BLaER1 (cell line): Measurements from ENCODE around the gene SIGLEC11.
A peak's percentile ranks its signal among the peaks of the same experiment; 100 is the strongest.

Experiments
- H3K27ac ChIP-seq: shearing (Covaris generic); formaldehyde crosslinking; 2 replicates; pipeline ENCODE4 v1.8.1; 2022
- H3K27me3 ChIP-seq: shearing (Covaris generic); formaldehyde crosslinking; 2 replicates; pipeline ENCODE4 v1.8.1; 2022
- H3K36me3 ChIP-seq: shearing (Covaris generic); formaldehyde crosslinking; 2 replicates; pipeline ENCODE4 v1.8.1; 2022
- H3K4me1 ChIP-seq: shearing (Covaris generic); formaldehyde crosslinking; 2 replicates; pipeline ENCODE4 v1.8.1; 2022
- H3K4me2 ChIP-seq: shearing (Covaris generic); formaldehyde crosslinking; 2 replicates; pipeline ENCODE4 v1.8.1; 2022
- H3K4me3 ChIP-seq: shearing (Covaris generic); formaldehyde crosslinking; 2 replicates; pipeline ENCODE4 v1.8.1; 2022
- H3K9ac ChIP-seq: shearing (Covaris generic); formaldehyde crosslinking; 2 replicates; pipeline ENCODE4 v1.8.1; 2022
- H3K9me3 ChIP-seq: shearing (Covaris generic); formaldehyde crosslinking; 2 replicates; pipeline ENCODE4 v1.8.1; 2022
- H4K20me1 ChIP-seq: shearing (Covaris generic); formaldehyde crosslinking; 2 replicates; pipeline ENCODE4 v1.8.1; 2022
- Cebpa-rat ChIP-seq: shearing (Covaris generic); IDR thresholded peaks from 2 replicates; pipeline ENCODE4 v1.8.1; 2022

The SIGLEC11 gene

DNA sequence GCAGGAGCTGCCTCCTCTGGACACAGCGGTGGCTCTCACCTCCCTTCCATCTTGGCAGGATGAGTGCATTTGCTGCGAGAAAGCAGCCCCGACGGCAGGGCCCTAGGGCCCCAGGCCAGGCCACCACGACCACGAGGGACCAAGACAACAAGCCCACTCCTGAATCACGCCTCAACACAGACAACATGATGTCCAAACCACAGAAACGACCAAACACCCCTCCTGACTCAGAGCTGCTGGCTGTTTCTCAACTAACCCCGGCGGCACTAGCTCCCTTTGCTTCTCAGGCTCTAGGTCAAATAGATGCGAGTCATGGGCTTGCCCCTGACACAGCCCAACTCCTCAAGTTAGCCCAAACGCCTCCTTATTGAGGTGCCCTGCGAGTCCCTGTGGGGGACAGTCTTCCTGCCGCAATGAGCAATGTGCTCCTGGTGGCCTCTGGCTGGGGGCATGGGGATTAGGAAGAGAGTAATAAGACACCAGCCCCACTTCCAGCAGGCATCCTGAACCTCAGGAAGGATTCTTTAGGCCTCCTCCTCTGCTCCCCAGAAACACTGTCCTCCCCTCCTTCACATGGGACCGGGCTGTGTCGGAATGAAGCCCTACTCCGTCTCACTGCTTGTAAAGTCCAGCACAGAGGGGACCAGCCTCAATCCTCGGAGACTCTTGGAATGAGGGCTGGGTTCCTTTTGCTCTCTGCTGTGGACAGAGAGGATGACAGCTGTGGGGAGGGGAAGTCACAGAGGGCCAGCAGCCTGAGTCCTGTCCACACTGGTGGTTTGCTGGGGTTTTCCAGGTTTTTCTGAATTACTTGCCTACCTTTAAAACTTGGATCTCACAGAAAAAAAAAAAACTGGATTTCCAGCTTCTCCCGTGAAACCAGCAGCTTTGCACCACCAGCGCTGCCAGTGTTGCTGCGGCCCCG is 38.8 kb downstream of the SIGLEC11 start:
- Histone ChIP-seq H4K20me1 (peaks cover 99% of the 10 kb centered on the region), H3K36me3 (peaks cover 95% of the 10 kb centered on the region), H3K27me3 (no peaks in the 10 kb centered on the region), H3K27ac (peak overlapping the region; percentile 87), H3K4me3 (no peak overlapping the region), H3K9me3 (no peaks in the 10 kb centered on the region), H3K4me1 (peaks cover 92% of the 10 kb centered on the region), H3K4me2 (peak overlapping the region; percentile 98), H3K9ac (peak overlapping the region; percentile 64)
- TF ChIP-seq Cebpa-rat = no peak

DNA sequence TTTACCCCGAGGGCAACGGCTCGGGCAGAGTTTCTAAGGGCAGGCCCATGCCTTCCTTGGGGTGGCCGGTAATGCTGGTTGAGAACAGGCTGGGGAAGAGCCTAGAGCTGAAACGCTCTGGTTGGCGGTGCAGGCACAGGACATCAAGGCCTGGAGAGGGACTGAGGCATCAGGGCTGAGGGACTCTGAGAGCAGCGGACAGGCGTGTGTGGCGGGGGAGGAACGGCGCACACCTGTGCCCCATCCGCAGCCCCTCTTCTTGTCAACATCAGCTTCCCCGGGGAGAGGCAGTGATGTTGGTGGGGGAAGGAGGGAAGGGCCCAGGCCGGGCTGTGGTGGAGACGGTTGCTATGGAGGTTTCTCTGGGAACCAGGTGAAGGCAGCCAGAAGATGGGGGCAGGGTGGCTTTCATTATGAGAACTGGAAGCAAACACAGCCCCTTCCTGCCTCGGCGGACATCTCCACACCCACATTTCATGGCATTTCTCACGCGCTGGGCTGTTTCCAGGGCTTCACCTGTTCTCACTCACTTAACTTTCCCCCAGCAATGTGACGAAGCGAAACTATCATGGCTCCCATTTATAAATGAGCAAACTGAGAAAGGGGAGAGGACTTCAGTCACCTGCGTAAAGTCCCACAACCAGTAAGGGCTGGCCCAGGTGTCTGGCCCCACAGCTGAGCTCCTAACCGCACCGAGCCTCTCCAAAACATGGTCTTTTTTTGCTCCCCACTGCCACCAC is 40.2 kb downstream of the SIGLEC11 start:
- H3K4me3 ChIP-seq = no peak overlapping the region
- no peak for TF ChIP-seq Cebpa-rat
- peaks cover 99% of the 10 kb centered on the region for H4K20me1 ChIP-seq
- peak overlapping the region; percentile 98 for H3K4me2 ChIP-seq
- no peaks in the 10 kb centered on the region for H3K9me3 ChIP-seq
- H3K36me3 ChIP-seq = peaks cover 96% of the 10 kb centered on the region
- peak overlapping the region; percentile 87 for H3K27ac ChIP-seq
- H3K9ac ChIP-seq = peak overlapping the region; percentile 64
- peaks cover 81% of the 10 kb centered on the region for H3K4me1 ChIP-seq
- H3K27me3 ChIP-seq = no peaks in the 10 kb centered on the region

DNA sequence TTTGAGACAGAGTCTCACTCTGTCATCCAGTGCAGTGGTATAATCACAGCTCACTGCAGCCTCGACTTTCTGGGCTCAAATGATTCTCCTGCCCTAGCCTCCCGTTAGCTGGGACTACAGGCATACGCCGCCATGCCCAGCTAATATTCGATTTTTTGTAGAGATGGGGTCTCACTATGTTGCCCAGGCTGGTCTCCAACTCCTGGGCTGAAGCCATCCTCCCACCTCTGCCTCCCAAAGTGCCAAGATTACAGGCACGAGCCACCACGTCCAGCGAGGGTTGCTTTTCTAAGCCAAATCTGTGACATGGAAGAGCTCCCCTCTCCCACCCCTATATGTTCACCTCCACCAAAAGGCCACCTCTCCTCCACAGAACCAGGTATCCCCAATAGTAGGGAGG is 42.9 kb downstream of the SIGLEC11 start:
- Histone ChIP-seq H3K4me2 (no peak overlapping the region), H3K4me1 (peaks cover 55% of the 10 kb centered on the region), H3K36me3 (peaks cover 97% of the 10 kb centered on the region), H3K9me3 (no peaks in the 10 kb centered on the region), H3K27me3 (no peaks in the 10 kb centered on the region), H3K9ac (no peak overlapping the region), H3K4me3 (no peak overlapping the region), H3K27ac (no peak overlapping the region), H4K20me1 (peaks cover 99% of the 10 kb centered on the region)
- TF ChIP-seq Cebpa-rat = no peak

DNA sequence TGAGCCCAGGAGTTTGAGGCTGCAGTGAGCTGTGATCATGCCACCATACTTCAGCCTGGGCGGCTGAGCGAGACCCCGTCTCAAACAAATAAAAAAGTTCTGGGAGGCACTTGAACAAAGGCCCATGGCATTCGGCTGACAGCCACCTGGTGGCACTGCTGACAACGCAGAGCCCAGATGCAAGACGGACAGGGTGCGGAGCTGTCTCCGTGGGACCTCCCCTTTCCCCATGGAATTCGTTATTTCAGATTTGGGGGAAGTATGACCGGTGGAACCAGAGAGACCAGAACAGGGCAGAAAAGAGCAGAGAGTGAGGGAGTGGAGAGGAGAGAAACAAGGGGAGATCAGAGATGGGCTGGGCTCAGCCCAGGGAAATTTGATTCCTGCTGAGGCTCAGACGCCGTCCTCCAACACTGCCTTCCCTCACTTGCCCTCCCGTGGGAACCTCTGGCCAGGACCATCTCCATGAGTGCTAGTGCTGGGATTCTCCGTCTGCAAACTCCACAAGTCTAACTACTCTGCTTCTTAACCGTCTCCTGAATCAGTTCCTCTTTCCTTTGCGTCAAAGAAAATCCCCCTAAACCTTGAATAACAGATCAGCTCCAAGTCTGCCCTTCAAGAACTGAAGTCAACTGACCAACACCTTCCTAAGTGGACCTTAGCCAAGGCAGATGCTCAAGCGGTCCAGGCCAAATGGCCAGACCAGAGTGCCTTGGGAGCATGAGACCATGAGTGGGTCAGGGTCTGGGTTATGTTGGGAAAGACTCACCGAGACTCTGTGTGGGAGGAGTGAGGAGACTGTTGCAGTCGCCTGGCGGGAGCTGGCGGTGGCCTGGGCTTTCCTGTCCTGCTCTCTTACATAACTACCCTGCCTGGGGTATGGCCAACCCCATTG is 43.9 kb downstream of the SIGLEC11 start:
- Histone ChIP-seq H3K36me3 (peaks cover 97% of the 10 kb centered on the region), H3K27ac (0 out of 2 replicates have a peak overlapping the region, but pooled peaks have one; percentile 7), H3K4me3 (no peak overlapping the region), H3K4me2 (0 out of 2 replicates have a peak overlapping the region, but pooled peaks have one; percentile 1), H3K27me3 (no peaks in the 10 kb centered on the region), H3K9ac (no peak overlapping the region), H4K20me1 (peaks cover 99% of the 10 kb centered on the region), H3K9me3 (no peaks in the 10 kb centered on the region), H3K4me1 (peaks cover 55% of the 10 kb centered on the region)
- TF ChIP-seq Cebpa-rat = no peak

DNA sequence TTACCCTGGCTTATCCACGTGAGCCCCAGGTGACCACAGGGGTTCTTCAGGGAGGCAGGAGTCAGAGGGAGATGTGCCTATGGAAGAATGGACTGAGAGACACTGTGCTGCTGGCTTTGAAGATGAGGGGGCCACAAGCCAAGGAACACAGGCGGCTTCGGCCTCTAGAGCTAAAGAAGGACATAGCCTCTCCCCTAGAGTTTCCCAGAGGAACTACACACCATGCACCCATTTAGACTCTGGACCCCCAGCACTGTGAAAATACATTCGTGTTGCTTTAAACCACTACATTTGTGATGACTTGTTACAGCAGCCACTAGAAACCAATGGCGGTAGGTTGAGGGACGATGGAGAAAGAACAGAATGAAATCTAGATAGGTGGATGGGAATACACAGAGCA is 45.7 kb downstream of the SIGLEC11 start:
- H3K4me3 ChIP-seq = no peak overlapping the region
- no peak for TF ChIP-seq Cebpa-rat
- H3K9ac ChIP-seq = no peak overlapping the region
- H3K36me3 ChIP-seq = peaks cover 96% of the 10 kb centered on the region
- H3K4me2 ChIP-seq = no peak overlapping the region
- H4K20me1 ChIP-seq = peaks cover 99% of the 10 kb centered on the region
- no peak overlapping the region for H3K27ac ChIP-seq
- H3K4me1 ChIP-seq = peaks cover 51% of the 10 kb centered on the region
- no peaks in the 10 kb centered on the region for H3K9me3 ChIP-seq
- H3K27me3 ChIP-seq = no peaks in the 10 kb centered on the region

DNA sequence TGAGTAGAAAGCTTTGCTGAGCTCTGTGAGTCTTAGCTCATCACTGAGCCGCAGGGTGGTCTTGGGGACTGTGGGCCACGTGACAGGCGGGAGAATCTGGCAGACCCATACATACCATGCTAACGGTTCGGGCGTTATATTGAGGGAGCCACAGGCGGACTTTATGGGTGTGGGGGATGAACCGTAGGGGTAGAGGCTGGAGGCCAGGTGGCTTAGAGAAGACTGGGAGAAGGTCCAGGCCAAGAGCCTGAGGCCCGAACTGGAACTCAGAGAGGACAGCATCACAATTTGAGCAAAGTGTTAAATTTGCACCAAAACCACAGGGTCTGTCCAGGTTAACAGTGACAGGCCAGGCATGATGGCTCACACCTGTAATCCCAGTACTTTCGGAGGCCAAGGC is 47.3 kb downstream of the SIGLEC11 start:
- H3K36me3 ChIP-seq = peaks cover 98% of the 10 kb centered on the region

DNA sequence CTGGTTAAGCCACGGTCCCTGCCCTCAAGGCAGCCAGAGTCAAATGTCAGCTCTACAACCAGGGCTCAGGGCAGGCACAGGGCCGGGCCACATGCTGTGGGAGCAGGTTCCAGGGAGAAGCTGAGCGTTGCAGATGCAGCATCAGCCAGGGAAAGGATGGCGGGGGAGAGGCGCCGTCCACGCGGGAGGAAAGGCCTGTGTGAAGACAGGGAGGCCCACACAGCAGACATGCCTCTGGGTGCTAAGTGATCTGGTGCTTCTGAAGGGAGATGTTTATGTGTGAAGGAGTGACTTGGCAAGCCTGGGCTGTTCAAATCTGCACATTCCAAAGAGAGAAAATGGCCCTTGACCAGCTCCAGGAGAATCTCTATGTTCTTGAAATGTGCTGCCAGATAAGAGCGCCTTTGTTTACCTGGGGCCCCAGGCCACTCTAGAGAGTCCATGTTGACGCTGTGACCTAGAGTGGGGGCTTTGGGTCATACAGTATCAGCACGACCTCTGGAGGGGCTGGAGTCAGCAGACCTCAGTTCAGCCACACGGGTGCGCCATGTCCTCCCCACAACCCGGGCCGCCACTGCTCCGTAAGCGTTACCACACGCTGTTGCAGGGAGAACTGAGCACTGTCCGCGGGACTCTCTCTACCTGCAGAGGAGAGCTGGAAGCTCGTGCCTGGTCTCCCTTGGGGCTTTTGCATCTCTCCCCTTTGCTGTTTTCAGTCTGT is 47.8 kb downstream of the SIGLEC11 start:
- no peak overlapping the region for H3K4me3 ChIP-seq
- peaks cover 100% of the 10 kb centered on the region for H4K20me1 ChIP-seq
- no peak overlapping the region; the same call in 1 of the 2 replicates for H3K27ac ChIP-seq
- no peaks in the 10 kb centered on the region for H3K27me3 ChIP-seq
- no peak overlapping the region for H3K4me2 ChIP-seq
- no peaks in the 10 kb centered on the region for H3K9me3 ChIP-seq
- H3K9ac ChIP-seq = no peak overlapping the region
- no peak for TF ChIP-seq Cebpa-rat
- H3K4me1 ChIP-seq = peaks cover 51% of the 10 kb centered on the region
- H3K36me3 ChIP-seq = peaks cover 99% of the 10 kb centered on the region

More for the DNA sequence above, 47.3 kb downstream of the SIGLEC11 start:
- no peaks in the 10 kb centered on the region for H3K27me3 ChIP-seq
- H3K9ac ChIP-seq = no peak overlapping the region
- H3K9me3 ChIP-seq = no peaks in the 10 kb centered on the region
- H3K4me3 ChIP-seq = no peak overlapping the region
- H4K20me1 ChIP-seq = peaks cover 99% of the 10 kb centered on the region
- no peak for TF ChIP-seq Cebpa-rat
- H3K4me1 ChIP-seq = peaks cover 48% of the 10 kb centered on the region
- no peak overlapping the region for H3K27ac ChIP-seq
- H3K4me2 ChIP-seq = no peak overlapping the region

DNA sequence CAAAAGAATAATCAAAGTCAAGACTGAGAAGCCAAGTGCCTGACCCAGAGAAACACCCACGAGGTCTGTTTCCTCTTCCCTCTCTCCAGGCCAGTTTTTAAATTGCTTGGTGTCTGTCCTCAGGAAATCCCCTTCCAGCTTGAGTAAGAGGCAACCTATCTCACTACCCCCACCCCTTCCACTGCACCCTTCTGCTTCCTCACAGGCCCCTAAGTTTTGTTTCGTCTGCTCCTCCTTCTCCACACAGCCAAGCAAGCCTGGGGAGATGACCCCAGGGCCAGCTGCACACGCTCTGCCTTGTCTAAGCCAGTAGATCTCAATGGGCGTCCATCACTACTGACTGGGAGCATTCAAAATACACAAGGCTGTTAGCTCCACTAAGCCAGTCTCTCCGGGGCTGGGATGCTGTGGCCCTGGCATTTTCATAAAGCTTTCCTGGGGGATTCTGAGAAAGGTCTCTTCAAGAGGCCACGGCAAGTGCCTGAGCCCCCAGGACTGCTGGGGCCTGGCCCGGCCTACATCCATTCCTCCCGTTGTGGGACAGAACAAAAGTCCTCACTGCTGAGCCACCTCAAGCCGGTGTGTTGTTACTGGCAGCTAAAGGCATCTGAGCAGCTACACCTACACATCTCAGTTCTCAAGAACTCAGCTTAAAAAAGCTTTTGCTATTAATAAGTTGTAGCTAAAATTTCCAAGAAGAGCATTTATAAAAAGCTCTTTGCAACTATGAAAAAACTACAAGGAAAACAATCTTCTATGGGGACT is 49.4 kb downstream of the SIGLEC11 start:
- H3K9me3 ChIP-seq = no peaks in the 10 kb centered on the region
- H3K4me1 ChIP-seq = peaks cover 57% of the 10 kb centered on the region
- H4K20me1 ChIP-seq = peaks cover 100% of the 10 kb centered on the region
- peak overlapping the region; percentile 57; the same call in 1 of the 2 replicates for H3K27ac ChIP-seq
- H3K27me3 ChIP-seq = no peaks in the 10 kb centered on the region
- no peak overlapping the region for H3K4me3 ChIP-seq
- H3K36me3 ChIP-seq = peaks cover 99% of the 10 kb centered on the region
- peak overlapping the region; percentile 35; the same call in 1 of the 2 replicates for H3K4me2 ChIP-seq
- no peak for TF ChIP-seq Cebpa-rat
- peak overlapping the region; percentile 17; the same call in 1 of the 2 replicates for H3K9ac ChIP-seq
